ENCODE results near the gene TNS3. TPM values are rescaled to one million over a fixed set of nuclear protein-coding genes. Genes with fewer than 3 reads are reported as not detected.

The TNS3 gene
- total and polyA plus RNA-seq, 9 of the 15 experiments (the other 6 are each of a cell fraction or from before 2014, with no cell fraction given) = 0.20 TPM; not detected in 8

GRCh38 chr7:47265621-47266020 lies 316.3 kb downstream of the TNS3 start (continued):
- TF ChIP-seq PBX2 (CRISPR knock-in tag; IDR thresholded peaks at IDR 0.05; ENCODE audit: low read depth) (no peak), PBX2 (tag; conservative IDR thresholded peaks at IDR 0.05; ENCODE audit: low read depth) (no peak), HNRNPH1 (optimal IDR thresholded peaks at IDR 0.05; ENCODE audit: low read depth, low read length) (no peak), HMBOX1 (IDR thresholded peaks at IDR 0.05) (no peak)

- no peak overlapping the region for H3K9ac ChIP-seq (ENCODE audit: insufficient read depth in 1 of 2, low read depth in 2 of 2, low read length in 2 of 2)
- no peak overlapping the region for H3K27ac ChIP-seq (ENCODE audit: extremely low read depth, low read depth, low read length)
- no peaks in the 10 kb centered on the region for H3K79me2 ChIP-seq (ENCODE audit: control insufficient read depth, insufficient read depth, low read length)
- H3K27me3 ChIP-seq (ENCODE audit: control insufficient read depth in 2 of 2, insufficient read depth in 2 of 2, low read length in 2 of 2) = no peaks in the 10 kb centered on the region
- ATAC-seq (no peak), DNase-seq (ENCODE audit: extremely low read depth in 1 of 4, low spot score in 3 of 4) (no peak), FAIRE-seq (no peak)
- ChIA-PET POLR2A (no interaction called here), CTCF (ENCODE audit: low intra/inter-chr PET ratio) (no interaction called here)
- no peaks in the 10 kb centered on the region; the same call in 1 of the 2 replicates for H4K20me1 ChIP-seq (replicated peaks; ENCODE audit: control insufficient read depth, insufficient read depth, low read length)
- H3K36me3 ChIP-seq (ENCODE audit: control insufficient read depth, insufficient read depth, low read length) = no peaks in the 10 kb centered on the region
- H3K9me3 ChIP-seq (replicated peaks; ENCODE audit: control insufficient read depth, insufficient read depth, low read depth, low read length) = no peaks in the 10 kb centered on the region
- H3K4me3 ChIP-seq = no peak overlapping the region
- H3K9me1 ChIP-seq (ENCODE audit: control insufficient read depth, insufficient read depth, low read length) = peaks cover 3% of the 10 kb centered on the region
- 3% methylated on average over 8 of the region's 8 CpGs for WGBS (ENCODE audit: insufficient coverage, low coverage, missing lambda C conversion rate)
- no peak overlapping the region for H2AFZ ChIP-seq (ENCODE audit: low read depth, low read length)
- H3K4me2 ChIP-seq (ENCODE audit: insufficient read depth, low read length) = no peak overlapping the region
- H3K4me1 ChIP-seq (replicated peaks in 1 of 2; ENCODE audit: control insufficient read depth in 2 of 2, insufficient read depth in 2 of 2, low read length in 2 of 2) = peaks cover 5 to 7% of the 10 kb centered on the region in 2 experiments; a peak in 2 of 5 replicates
- intact Hi-C loops (cut with micrococcal nuclease) (loop anchor here (10.0 kb wide), 1 partner anchor 851 kb away; no protein-coding TSS in a partner anchor), in situ Hi-C loops (cut with MboI) (loop anchor here (5.0 kb wide), 1 partner anchor 568 kb away; no protein-coding TSS in a partner anchor)
- no TSS peak for BruUV-seq (replicated peaks)
- TF ChIP-seq JUND (IDR thresholded peaks at IDR 0.05; ENCODE audit: borderline replicate concordance, low read depth, low read length) = no peak
- TF ChIP-seq JUND (tag; IDR thresholded peaks at IDR 0.05; ENCODE audit: borderline replicate concordance, low read depth, low read length) = no peak
- no peak for TF ChIP-seq HDGF (IDR thresholded peaks at IDR 0.05)
- TF ChIP-seq ZFP91 (CRISPR knock-in tag; IDR thresholded peaks at IDR 0.05) = no peak
- TF ChIP-seq ZNF584 (CRISPR knock-in tag; IDR thresholded peaks at IDR 0.05; ENCODE audit: low read depth) = no peak
- no peak for TF ChIP-seq ZNF232 (CRISPR knock-in tag; IDR thresholded peaks at IDR 0.05)
- TF ChIP-seq IFI16 (CRISPR knock-in tag; IDR thresholded peaks at IDR 0.05) = no peak
- TF ChIP-seq PHF8 (IDR thresholded peaks at IDR 0.05; ENCODE audit: borderline replicate concordance, low read length) = no peak
- no peak for TF ChIP-seq KLF13 (tag; IDR thresholded peaks at IDR 0.05; ENCODE audit: borderline replicate concordance, low read depth)
- no peak for TF ChIP-seq ELK1 (CRISPR knock-in tag; IDR thresholded peaks at IDR 0.05)
Measured at GRCh38 chr7:47264021-47264651, 317.8 kb downstream of the TNS3 start.
